Measurements from ENCODE around the gene DNAJB4.
"Not testable (repeated sequence)": the region's sequence is repeated elsewhere in the genome, so short reads cannot be mapped to it uniquely, and the experiment has no call there.

The DNAJB4 gene

DNA sequence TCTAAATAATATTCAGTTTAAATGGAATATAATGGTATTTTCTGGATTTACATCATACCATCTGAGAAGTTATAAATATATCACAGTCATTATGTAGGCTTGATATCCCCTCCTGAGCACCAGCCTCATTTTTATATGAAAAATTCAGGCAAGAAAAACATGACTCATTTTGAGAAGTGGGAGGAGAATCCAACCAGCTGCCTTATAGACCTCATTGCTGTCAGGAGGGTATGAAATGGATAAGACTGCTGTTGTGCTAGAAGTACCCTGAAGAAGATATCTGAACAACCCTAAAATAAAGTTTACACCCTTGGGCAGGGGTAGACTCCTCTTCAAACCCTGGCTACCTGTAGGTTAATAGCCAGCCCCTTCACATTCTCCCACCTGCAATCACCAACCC is 49.8 kb downstream of the DNAJB4 start:
- Histone ChIP-seq H3K36me3 (ENCODE audit: insufficient read depth, low read length) (no peaks in the 10 kb centered on the region), H3K27ac (ENCODE audit: low read depth, low read length) (no peak overlapping the region), H3K9me3 (ENCODE audit: low read length) (no peaks in the 10 kb centered on the region), H3K27me3 (ENCODE audit: control insufficient read depth in 1 of 2, insufficient read depth in 2 of 2, low read length in 2 of 2) (no peaks in the 10 kb centered on the region), H3K4me1 (ENCODE audit: insufficient read depth, low read length) (no peaks in the 10 kb centered on the region), H3K9ac (ENCODE audit: low read length) (no peak overlapping the region), H3K4me3 (ENCODE audit: low read depth in 1 of 2, low read length in 2 of 2) (no peak overlapping the region)

DNA sequence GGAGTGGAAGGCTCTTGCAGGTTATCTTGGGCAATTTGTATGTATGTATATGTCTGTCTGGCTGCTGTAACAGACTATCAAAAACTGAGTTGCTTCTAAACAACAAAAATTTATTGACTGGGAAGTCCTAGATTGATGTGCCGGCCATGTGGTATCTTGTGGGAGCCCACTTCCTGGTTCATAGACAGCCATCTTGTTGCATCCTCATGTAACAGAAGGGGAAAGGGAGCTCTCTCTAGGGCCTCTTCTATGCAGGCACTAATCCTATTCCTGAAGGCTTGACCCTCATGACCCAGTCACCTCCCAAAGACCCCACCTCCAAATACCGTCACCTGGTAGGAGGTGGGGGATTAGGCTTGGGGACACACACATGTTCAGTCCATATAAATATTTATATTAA is 50.2 kb downstream of the DNAJB4 start:
- no peak overlapping the region for H3K4me3 ChIP-seq (ENCODE audit: low read depth in 1 of 2, low read length in 2 of 2)
- H3K4me1 ChIP-seq (ENCODE audit: insufficient read depth, low read length), result no peaks in the 10 kb centered on the region
- H3K9ac ChIP-seq (ENCODE audit: low read length), result no peak overlapping the region
- no peaks in the 10 kb centered on the region for H3K9me3 ChIP-seq (ENCODE audit: low read length)
- no peaks in the 10 kb centered on the region for H3K36me3 ChIP-seq (ENCODE audit: insufficient read depth, low read length)
- no peak overlapping the region for H3K27ac ChIP-seq (ENCODE audit: low read depth, low read length)
- no peaks in the 10 kb centered on the region for H3K27me3 ChIP-seq (ENCODE audit: control insufficient read depth in 1 of 2, insufficient read depth in 2 of 2, low read length in 2 of 2)

DNA sequence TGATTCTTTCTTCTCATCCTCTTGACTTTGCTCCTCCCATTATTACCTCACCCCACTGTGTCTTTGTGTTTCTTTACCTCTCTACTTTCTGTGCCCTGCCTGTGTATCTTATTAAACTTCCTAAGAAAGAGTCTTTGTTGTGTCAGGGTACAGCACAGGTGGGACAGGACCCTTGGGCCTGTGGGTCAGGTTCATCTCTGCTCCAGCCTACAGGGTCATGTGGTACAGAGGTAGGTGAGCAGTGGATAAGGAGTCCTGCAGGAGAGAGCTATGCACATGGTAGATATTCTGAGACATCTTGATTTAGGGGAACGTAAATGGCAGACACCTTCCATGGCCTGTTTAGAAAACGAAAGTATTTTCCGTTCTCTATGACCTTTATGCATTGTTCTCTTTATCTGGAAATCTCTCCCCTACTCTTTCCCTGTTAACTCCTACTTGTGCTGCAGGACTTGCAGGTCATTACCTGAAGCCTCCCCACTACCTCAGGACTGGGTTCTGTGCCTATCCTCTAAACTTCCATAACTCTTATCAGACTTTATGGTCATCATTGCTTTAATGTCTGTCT is 50.9 kb downstream of the DNAJB4 start:
- Histone ChIP-seq H3K9ac (ENCODE audit: low read length) (no peak overlapping the region), H3K27ac (ENCODE audit: low read depth, low read length) (no peak overlapping the region), H3K4me1 (ENCODE audit: insufficient read depth, low read length) (no peaks in the 10 kb centered on the region), H3K9me3 (ENCODE audit: low read length) (no peaks in the 10 kb centered on the region), H3K4me3 (ENCODE audit: low read depth in 1 of 2, low read length in 2 of 2) (no peak overlapping the region), H3K36me3 (ENCODE audit: insufficient read depth, low read length) (no peaks in the 10 kb centered on the region), H3K27me3 (ENCODE audit: control insufficient read depth in 1 of 2, insufficient read depth in 2 of 2, low read length in 2 of 2) (no peaks in the 10 kb centered on the region)

DNA sequence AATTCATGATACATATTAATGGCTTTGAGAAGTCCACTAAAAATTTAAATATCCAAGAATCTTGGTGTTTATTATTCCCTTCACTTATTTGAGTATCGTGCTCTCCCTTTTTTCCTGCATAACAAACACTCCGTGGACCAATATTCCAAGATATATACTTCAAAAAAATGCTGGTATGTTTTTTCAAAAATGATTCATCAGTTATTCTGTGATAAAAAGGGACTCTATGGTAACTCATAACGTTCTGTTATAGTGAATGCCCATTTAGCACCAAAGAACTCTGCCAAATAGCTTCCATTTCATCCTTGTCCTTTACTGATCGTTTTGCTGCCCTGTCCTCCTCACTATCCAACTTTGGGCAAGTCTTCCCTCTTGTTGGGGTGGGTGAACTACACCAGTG is 53.9 kb downstream of the DNAJB4 start:
- Histone ChIP-seq H3K27ac (ENCODE audit: low read depth, low read length) (no peak overlapping the region), H3K9me3 (ENCODE audit: low read length) (no peaks in the 10 kb centered on the region), H3K36me3 (ENCODE audit: insufficient read depth, low read length) (no peaks in the 10 kb centered on the region), H3K4me1 (ENCODE audit: insufficient read depth, low read length) (no peaks in the 10 kb centered on the region), H3K27me3 (ENCODE audit: control insufficient read depth in 1 of 2, insufficient read depth in 2 of 2, low read length in 2 of 2) (no peaks in the 10 kb centered on the region), H3K9ac (ENCODE audit: low read length) (no peak overlapping the region), H3K4me3 (ENCODE audit: low read depth in 1 of 2, low read length in 2 of 2) (no peak overlapping the region)

DNA sequence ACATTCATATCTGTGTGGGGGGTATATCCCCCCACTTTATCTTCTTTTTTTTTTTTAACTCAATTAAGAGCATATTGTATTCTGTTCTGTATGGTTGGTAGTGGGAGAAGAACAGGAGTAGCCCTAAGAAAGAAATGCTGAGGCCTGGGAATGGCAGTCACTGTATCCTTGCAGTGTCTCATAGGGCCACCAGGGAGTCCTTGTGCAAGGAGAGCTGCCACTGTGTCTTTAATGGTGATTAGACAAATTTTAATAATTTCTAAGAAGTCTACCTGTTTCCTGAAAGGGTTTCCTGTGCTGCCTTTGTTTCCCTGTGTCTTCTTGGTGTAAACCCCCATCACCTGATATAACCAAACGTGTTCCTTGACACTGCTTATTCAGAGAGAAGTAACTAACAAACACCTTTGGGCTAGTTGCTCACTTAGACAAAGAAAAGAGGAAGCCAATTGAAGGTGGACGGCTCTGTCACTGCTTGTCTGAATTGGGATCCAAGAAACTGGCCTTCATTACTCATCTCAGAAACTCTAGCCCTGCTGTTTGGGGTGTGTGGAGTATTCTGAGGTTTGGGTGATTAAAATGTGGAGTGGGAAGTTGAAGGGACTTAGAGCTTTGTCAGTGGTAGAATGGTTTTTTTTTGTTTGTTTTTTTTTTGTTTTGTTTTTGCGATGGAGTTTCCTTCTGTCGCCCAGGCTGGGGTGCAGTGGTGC is 56.3 kb downstream of the DNAJB4 start:
- Histone ChIP-seq H3K9ac (ENCODE audit: low read length) (no peak overlapping the region), H3K27ac (ENCODE audit: low read depth, low read length) (no peak overlapping the region)

DNA sequence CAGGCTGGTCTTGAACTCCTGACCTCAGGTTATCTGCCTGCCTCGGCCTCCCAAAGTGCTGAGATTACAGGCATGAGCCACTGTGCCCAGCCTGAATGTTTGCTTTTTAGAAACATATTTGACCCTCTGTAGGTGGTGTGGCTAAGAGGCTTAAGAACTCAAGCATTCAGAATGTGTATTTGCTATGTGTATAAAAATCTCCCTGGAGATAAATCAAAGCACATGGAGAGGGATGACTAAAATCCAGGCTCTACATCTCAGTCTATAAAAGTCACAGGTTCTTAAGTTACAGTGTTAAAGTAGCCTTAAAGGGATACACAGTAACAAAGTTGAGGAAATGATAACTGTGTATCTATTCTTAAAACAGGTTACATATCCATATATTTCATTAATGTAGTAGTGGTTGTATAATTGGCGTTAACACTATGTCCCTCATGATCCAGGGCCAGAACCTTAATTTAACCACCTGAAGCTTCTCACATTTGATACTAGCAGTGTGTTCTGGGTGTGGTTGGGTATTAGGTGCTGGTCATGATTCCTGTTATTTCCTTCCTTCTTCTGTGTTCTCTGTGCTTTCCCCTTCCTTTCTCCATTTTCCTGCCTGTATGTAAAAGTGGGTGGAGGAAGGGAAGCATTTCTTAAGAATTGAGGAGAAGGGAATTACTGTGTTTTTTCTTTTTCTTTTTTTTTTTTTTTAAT is 57.2 kb downstream of the DNAJB4 start:
- H3K9me3 ChIP-seq (ENCODE audit: low read length), result no peaks in the 10 kb centered on the region
- H3K36me3 ChIP-seq (ENCODE audit: insufficient read depth, low read length), result no peaks in the 10 kb centered on the region
- no peak overlapping the region for H3K27ac ChIP-seq (ENCODE audit: low read depth, low read length)
- no peak overlapping the region for H3K4me3 ChIP-seq (ENCODE audit: low read depth in 1 of 2, low read length in 2 of 2)
- no peaks in the 10 kb centered on the region for H3K4me1 ChIP-seq (ENCODE audit: insufficient read depth, low read length)
- H3K9ac ChIP-seq (ENCODE audit: low read length), result no peak overlapping the region
- H3K27me3 ChIP-seq (ENCODE audit: control insufficient read depth in 1 of 2, insufficient read depth in 2 of 2, low read length in 2 of 2), result no peaks in the 10 kb centered on the region

More for the DNA sequence above, 56.3 kb downstream of the DNAJB4 start:
- no peaks in the 10 kb centered on the region for H3K27me3 ChIP-seq (ENCODE audit: control insufficient read depth in 1 of 2, insufficient read depth in 2 of 2, low read length in 2 of 2)
- H3K4me3 ChIP-seq (ENCODE audit: low read depth in 1 of 2, low read length in 2 of 2), result no peak overlapping the region
- H3K36me3 ChIP-seq (ENCODE audit: insufficient read depth, low read length), result no peaks in the 10 kb centered on the region
- H3K4me1 ChIP-seq (ENCODE audit: insufficient read depth, low read length), result no peaks in the 10 kb centered on the region
- H3K9me3 ChIP-seq (ENCODE audit: low read length), result no peaks in the 10 kb centered on the region

DNA sequence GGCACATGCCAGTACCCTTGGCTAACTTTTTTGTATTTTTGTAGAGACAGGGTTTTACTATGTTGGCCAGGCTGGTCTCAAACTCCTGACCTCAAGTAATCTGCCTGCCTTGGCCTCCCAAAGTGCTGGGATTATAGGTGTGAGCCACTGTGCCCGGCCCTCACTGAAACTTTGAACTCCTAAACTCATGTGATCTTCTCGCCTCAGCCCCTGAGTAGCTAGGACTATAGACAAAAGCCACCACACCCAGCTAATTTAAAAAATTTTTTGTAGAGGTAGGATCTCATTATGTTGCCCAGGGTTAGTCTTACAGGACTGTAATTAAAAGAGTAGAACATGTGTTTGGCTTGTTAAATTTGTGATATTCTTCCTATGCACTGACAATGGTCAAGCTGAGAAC is 60.1 kb downstream of the DNAJB4 start:
- H3K9me3 ChIP-seq (ENCODE audit: low read length); H3K27ac ChIP-seq (ENCODE audit: low read depth, low read length); H3K9ac ChIP-seq (ENCODE audit: low read length); H3K36me3 ChIP-seq (ENCODE audit: insufficient read depth, low read length); H3K4me3 ChIP-seq (ENCODE audit: low read depth in 1 of 2, low read length in 2 of 2); H3K27me3 ChIP-seq (ENCODE audit: control insufficient read depth in 1 of 2, insufficient read depth in 2 of 2, low read length in 2 of 2); H3K4me1 ChIP-seq (ENCODE audit: insufficient read depth, low read length): not testable (repeated sequence)

Measured in muscle layer of colon (tissue), 2 donors.